SIG-M5 (cell line): ENCODE data around the gene ARID5B.

Source experiments
- DNase-seq: peaks from one replicate; lab custom pipeline; 2025; lab: John Stamatoyannopoulos, UW

Gene ARID5B

GRCh38 chr10:62050893-62051433 lies 149.5 kb downstream of the ARID5B start:
- no peak for DNase-seq

- no peak for DNase-seq
Measured at GRCh38 chr10:62052276-62052675, 150.8 kb downstream of the ARID5B start.

- DNase-seq, result no peak
Measured at GRCh38 chr10:62053860-62054259, 152.4 kb downstream of the ARID5B start.

- DNase-seq, result no peak
Measured at GRCh38 chr10:62054408-62054807, 152.9 kb downstream of the ARID5B start.

GRCh38 chr10:62054830-62055229 lies 153.3 kb downstream of the ARID5B start:
- no peak for DNase-seq

GRCh38 chr10:62056219-62056618 lies 154.7 kb downstream of the ARID5B start:
- DNase-seq, result no peak

- DNase-seq, result no peak
Measured at GRCh38 chr10:62056698-62057097, 155.2 kb downstream of the ARID5B start.

- no peak for DNase-seq
Measured at GRCh38 chr10:62057359-62057758, 155.9 kb downstream of the ARID5B start.

- DNase-seq, result no peak
Measured at GRCh38 chr10:62057850-62058249, 156.4 kb downstream of the ARID5B start.

GRCh38 chr10:62058476-62058875 lies 157.0 kb downstream of the ARID5B start:
- DNase-seq, result no peak

- no peak for DNase-seq
Measured at GRCh38 chr10:62058896-62059216, 157.4 kb downstream of the ARID5B start.

- no peak for DNase-seq
Measured at GRCh38 chr10:62059217-62059920, 157.9 kb downstream of the ARID5B start.

- DNase-seq, result no peak
Measured at GRCh38 chr10:62062028-62062427, 160.5 kb downstream of the ARID5B start.

GRCh38 chr10:62062752-62063512 lies 161.4 kb downstream of the ARID5B start:
- DNase-seq, result no peak

- no peak for DNase-seq
Measured at GRCh38 chr10:62063795-62064472, 162.4 kb downstream of the ARID5B start.

- DNase-seq, result no peak
Measured at GRCh38 chr10:62067560-62067959, 166.1 kb downstream of the ARID5B start.

- no peak for DNase-seq
Measured at GRCh38 chr10:62068464-62068863, 167.0 kb downstream of the ARID5B start.

GRCh38 chr10:62069452-62070178 lies 168.1 kb downstream of the ARID5B start:
- DNase-seq, result no peak

GRCh38 chr10:62071846-62072281 lies 170.4 kb downstream of the ARID5B start:
- no peak for DNase-seq

- DNase-seq, result no peak
Measured at GRCh38 chr10:62072901-62073300, 171.4 kb downstream of the ARID5B start.

- DNase-seq, result no peak
Measured at GRCh38 chr10:62073429-62073828, 171.9 kb downstream of the ARID5B start.

- no peak for DNase-seq
Measured at GRCh38 chr10:62075414-62075813, 173.9 kb downstream of the ARID5B start.
